Measurements from ENCODE around the gene EID3.

EID3 gene

GRCh38 chr12:104333692-104334255 is 30.2 kb downstream of the EID3 start:
- DNase-seq (ENCODE audit: low spot score) (no peak), FAIRE-seq (no peak)

DNA sequence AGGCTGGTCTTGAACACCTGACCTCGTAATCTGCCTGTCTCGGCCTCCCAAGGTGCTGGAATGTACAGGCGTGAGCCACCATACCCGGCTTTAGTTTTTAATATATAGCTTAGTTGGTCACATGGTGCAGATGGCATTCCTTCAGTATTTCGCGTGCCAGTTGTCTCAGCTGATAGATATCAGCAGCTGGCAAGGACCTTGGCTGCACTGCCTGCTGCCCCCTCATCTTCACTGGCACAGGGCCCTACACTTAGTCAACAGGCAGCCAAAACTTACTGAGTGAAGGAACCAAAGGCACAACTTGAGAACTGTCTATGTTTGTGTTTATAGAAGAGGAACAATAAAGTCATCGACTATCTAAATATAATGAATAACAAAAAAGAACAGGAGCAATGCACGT is 31.0 kb downstream of the EID3 start:
- FAIRE-seq = no peak
- DNase-seq (ENCODE audit: low spot score) = no peak

DNA sequence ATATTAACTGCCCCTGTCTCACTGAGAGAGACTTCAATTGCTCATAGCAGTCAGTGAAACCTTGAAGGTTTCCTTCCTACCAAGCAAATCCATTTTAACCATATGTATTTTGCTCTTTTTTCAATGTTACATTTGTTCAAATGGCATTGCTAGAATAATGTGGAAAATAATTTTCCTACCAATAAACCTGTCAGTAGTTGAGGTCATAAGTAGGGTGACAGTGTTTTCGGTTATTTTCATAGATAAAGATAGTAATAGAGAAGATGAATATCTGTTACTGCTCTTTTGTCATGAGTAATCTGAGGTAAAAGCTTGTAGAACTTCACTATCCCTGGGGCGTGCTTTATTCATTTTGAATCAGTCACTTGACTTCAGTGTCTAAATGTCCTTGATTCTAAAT is 32.6 kb downstream of the EID3 start:
- no peak for FAIRE-seq

DNA sequence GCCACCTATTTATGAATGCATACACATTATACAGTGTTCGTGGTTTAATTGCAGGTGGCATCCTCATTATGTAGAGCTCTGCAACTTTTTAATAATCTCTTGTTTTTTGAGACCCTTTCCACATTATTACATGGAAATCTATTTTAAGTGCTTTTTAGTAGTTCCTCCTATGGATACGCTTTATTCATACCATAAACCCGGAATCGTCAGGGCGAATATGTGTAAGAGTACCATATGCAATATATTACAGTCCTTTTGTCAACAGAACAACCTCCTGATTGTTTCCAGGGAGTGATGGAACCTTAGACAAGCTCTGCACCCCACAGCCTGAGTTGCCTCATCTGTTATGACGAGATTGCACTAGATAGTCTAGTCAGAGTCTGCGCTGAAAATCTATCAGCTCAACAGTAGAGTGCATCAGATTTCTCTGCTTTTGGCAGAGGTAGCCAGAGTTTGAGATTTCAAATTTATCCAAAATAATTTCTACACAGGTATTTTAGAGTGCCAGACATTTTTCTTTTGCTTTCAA is 33.6 kb downstream of the EID3 start:
- no peak for FAIRE-seq

More for the DNA sequence above, 32.6 kb downstream of the EID3 start:
- DNase-seq (ENCODE audit: low spot score) = no peak

DNA sequence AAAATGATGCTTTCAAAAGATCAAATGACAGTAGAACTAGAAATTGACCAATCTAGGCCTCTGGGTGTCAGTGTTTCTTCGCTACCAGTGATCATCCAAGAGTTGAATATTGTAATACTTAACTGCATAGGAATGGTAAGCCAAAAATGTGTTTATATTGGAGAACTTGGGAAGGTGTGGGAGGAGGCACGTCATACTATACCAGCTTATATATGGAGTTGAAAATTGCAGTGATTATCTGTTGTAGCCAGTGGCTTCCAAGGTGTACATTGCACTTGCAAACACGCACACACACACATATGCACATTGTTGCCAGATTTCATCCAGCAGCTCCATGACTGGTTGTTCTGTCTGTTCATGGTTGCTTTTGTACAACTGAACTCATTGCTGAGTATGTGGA is 36.1 kb downstream of the EID3 start:
- FAIRE-seq (no peak), DNase-seq (ENCODE audit: low spot score) (no peak)

More for the DNA sequence above, 33.6 kb downstream of the EID3 start:
- DNase-seq (ENCODE audit: low spot score) = no peak

DNA sequence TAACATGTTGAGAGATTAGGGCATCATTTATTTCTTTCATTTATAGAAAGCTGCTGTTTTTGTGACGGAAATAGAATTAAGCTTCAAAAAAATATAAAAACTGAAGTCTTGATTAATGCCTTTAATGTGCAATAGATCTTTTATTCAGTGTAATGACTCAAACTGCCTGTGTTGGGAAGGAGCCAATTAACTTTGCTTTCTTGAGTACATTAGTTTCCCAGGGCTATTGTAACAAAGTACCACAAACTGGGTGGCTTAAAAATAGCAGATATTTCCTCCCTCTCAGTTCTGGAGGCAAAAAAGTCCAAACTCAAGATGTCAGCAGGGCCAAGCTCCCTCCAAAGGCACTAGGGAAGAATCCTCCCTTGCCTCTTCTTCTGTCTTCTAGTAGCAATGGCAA is 36.6 kb downstream of the EID3 start:
- FAIRE-seq = no peak
- DNase-seq (ENCODE audit: low spot score) = no peak

- DNase-seq (ENCODE audit: low spot score) = no peak
- no peak for FAIRE-seq
These were observed 37.5 kb downstream of the EID3 start for GRCh38 chr12:104340925-104341611.

- DNase-seq (ENCODE audit: low spot score) (no peak), FAIRE-seq (no peak)
These were observed 38.6 kb downstream of the EID3 start for GRCh38 chr12:104342147-104342546.

DNA sequence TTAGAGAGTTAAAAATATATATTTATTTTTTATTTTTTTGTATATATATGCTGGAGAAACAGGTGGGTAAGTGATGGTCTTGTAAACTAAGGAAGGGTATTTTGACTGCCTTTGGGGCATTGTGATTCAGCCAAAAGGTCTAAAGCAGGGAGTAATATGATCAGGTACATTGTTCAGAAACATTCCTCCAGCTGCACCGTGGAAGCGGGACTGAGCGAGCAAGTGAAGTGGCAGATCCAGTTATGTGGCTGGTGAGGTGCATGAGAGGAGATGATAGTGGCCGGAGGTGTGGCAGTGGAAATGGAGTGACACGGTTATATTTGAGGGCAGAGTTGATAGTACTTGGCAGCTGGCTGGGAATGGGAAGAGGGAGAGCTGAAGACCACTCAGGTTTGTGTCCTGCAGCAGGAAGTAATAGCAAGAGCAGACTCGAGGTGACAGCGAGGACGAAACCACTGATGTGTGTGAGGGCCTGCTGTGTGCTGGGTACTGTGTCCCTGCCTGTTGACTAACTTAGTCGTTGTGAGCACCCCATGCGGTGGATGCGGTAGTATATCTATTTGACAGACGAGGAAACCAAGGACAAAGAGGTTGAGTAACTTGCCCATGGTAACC is 39.2 kb downstream of the EID3 start:
- no peak for FAIRE-seq
- no peak for DNase-seq (ENCODE audit: low spot score)

GRCh38 chr12:104344682-104345081 is 41.1 kb downstream of the EID3 start:
- DNase-seq (ENCODE audit: low spot score) (no peak), FAIRE-seq (no peak)

GRCh38 chr12:104345234-104346066 is 41.9 kb downstream of the EID3 start:
- FAIRE-seq (no peak), DNase-seq (ENCODE audit: low spot score) (no peak)

DNA sequence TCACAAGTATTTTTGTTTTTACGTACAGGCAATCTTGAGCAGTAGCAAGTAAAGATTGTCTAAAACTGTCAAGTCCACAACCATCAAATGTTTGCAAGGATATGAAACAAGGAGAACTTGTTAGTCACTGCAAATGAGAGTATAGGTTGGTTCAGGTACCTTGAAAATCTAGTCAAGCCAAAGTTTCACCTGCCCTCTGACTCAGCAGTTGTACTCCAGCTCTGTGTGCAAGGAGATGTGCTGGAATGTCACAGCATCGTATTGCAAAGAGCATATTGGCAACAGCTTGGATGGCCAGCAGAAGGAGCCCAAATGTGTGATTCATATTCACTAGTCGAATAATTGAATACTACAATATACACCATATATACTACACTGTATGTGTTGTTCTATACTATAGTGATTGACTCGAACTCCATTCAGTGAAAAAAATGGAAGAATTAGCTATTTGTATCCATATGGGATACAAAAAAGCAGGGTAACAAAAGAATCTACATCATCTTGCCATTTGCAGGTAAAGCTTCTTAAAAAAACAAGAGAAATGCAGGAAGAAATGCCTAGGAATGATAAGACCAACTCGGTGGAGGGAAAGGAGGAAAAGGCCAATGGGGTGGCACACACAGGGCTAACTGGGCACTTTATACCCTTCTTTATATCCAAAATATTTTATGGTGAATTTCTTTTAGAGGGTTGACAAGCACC is 44.0 kb downstream of the EID3 start:
- FAIRE-seq (no peak), DNase-seq (ENCODE audit: low spot score) (no peak)

DNA sequence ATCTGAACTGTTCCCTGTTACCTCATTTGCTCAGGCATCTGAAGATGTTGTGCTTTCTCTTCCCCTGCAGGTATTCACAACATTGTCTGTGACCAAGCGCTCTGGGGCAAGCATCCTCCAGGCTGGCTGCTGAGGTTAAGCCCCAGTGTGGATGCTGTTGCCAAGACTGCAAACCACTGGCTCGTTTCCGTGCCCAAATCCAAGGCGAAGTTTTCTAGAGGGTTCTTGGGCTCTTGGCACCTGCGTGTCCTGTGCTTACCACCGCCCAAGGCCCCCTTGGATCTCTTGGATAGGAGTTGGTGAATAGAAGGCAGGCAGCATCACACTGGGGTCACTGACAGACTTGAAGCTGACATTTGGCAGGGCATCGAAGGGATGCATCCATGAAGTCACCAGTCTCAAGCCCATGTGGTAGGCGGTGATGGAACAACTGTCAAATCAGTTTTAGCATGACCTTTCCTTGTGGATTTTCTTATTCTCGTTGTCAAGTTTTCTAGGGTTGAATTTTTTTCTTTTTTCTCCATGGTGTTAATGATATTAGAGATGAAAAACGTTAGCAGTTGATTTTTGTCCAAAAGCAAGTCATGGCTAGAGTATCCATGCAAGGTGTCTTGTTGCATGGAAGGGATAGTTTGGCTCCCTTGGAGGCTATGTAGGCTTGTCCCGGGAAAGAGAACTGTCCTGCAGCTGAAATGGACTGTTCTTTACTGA is 44.9 kb downstream of the EID3 start:
- DNase-seq (ENCODE audit: low spot score) (no peak), FAIRE-seq (no peak)

GRCh38 chr12:104348994-104349494 is 45.5 kb downstream of the EID3 start:
- DNase-seq (ENCODE audit: low spot score) (no peak), FAIRE-seq (no peak)

DNA sequence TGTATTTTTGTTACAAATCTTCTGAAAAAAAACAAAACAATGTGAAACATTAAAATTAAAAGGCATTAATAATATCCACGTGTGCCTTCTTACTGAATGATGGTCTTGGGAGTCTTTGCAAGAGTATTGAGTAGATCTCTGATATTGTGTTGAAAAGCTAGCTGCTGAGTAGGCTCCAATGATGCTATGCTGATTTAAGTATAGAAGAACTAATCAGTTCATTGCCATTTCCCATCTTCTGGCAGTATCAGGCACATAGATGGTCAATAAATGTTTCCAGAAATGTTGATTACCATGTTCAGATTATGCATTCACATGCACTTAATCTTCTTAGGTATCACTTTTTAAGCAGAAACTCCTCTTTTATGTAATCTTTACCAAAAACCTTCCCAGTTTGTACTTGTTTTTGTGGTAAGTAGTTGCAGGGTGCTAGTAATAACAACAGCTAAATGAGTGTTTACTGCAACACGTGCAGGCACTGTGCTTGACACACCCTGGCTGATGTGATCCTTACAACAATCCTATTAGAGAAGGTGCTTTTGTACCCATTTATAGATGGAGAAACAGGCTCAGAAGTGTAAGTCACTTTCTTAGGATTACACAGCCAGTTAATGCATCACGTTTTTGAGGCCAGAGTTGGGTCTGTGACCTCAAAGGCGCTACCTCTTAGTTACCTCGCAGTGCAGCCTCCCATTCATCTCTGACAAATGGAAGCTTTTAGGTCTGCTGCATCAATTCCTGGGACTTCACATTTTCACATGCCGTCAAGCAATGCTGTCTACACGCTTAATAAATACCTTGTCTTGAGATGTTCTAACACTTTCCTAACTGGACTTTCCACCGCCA is 46.9 kb downstream of the EID3 start:
- DNase-seq (ENCODE audit: low spot score) (no peak), FAIRE-seq (no peak)

DNA sequence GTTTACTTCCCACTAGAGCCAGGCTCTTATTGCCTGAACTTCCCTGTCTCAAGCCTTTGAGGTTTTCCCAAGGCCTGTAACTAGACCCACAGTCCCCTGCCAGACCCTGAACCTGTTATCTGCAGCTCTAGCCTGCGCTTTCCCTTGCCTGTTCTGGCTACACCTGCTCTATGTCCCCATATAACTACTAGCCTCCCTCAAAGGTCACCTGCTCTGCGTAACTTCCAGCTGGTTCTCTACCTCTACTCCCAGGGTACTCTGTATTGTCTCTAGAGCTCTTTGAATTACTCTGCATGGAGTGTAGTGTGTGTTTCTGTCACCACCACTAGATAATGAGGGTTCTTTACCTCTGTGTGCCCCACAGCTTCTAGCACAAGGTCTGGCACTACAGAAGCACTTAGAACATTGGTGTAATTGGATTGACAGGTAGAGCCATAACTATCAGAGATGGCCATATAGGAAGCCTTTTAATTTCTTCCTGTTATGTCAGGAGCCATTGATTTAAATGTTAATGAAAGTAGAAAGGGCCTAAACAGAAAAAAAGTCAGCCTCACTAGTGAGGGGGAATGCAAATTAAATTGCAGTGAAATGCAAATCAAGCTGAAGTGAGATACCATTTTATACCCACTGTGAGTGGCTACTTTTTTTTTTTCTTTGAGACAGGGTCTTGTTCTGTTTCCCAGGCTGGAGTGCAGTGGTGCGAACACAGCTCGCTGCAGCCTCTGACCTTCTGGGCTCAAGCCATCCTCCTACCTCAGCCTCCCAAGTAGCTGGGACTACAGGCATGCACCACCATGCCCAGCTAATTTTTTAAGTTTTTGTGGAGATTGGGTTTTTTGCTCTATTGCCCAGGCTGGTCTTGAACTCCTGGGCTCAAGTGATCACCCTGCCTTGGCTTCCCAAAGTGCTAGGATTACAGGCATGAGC is 47.8 kb downstream of the EID3 start:
- DNase-seq (ENCODE audit: low spot score) (no peak), FAIRE-seq (no peak)

DNA sequence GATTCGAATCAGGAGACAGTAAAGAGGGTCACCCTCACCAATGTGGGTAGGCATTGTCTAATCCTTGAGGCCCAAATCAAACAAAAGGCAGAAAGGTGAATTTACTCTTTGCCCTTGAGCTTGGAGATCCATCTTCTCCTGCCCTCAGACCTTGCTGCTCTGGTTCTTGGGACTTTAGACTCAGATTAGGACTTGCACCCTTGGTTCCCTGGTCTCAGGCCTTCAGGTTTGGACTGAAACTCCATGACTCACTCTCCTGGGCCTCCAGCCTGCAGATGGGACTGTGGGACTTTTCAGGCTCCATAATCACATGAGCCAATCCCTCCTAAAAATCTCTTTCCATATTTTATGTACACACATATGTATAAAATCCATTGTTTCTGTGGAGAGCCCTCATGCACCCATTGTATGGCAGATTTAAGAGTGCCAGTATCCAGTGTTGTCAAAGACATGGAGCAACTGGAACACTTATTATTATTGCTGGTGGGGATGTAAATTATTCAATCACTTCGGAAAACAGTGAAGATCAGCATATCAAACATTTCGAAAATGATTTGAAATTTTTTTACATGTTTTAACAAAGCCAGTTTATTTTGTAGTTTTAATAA is 48.7 kb downstream of the EID3 start:
- DNase-seq (ENCODE audit: low spot score) (no peak), FAIRE-seq (no peak)

All from urothelium cell line (cell line).